ENCODE results near the gene SPTBN4. TPM values are rescaled to one million over a fixed set of nuclear protein-coding genes. Genes with fewer than 3 reads are reported as not detected.

Gene SPTBN4
- total and polyA plus RNA-seq, 2 donors (not counting 1 experiment from before 2014, with no cell fraction given), result 0.03 to 0.67 TPM

DNA sequence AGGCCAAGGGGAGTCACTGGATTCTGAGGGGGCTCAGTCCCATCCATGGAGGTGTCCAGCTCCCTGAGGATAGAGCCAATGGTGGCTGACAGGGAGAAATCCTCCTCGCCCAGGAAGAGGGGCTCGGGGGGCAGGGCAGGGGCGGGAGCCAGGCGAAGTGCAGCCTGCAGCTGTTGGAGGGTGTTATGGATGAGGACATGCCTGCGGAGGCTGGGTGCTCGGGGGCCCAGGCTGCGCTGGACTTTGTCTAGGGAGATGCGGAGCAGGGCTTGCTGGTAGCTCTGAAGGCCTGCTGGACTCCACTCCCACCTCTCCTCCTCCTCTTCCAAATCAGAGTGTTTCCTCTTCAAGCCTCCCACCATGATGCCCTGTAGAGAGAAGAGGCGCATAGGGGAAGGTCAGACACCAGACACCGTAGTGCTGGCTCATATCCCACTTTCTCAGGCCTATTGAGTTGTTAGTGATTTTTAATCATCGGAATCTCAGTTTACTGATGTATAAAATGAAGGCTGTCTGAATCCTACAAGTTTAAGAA lies 25.0 kb upstream of the SPTBN4 start:
- TF ChIP-seq, protein P1, sequence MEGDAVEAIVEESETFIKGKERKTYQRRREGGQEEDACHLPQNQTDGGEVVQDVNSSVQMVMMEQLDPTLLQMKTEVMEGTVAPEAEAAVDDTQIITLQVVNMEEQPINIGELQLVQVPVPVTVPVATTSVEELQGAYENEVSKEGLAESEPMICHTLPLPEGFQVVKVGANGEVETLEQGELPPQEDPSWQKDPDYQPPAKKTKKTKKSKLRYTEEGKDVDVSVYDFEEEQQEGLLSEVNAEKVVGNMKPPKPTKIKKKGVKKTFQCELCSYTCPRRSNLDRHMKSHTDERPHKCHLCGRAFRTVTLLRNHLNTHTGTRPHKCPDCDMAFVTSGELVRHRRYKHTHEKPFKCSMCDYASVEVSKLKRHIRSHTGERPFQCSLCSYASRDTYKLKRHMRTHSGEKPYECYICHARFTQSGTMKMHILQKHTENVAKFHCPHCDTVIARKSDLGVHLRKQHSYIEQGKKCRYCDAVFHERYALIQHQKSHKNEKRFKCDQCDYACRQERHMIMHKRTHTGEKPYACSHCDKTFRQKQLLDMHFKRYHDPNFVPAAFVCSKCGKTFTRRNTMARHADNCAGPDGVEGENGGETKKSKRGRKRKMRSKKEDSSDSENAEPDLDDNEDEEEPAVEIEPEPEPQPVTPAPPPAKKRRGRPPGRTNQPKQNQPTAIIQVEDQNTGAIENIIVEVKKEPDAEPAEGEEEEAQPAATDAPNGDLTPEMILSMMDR (IDR thresholded peaks at IDR 0.05), result no peak
- no peak for TF ChIP-seq EZH2 (IDR thresholded peaks at IDR 0.05; ENCODE audit: borderline replicate concordance, insufficient read depth, low read depth, low read length, poor library complexity, severe bottlenecking)
- peak overlapping the region; percentile 97 for H3K4me3 Mint-ChIP-seq
- ChIA-PET POLR2A (interaction anchor here (3.2 kb wide), 1 partner anchor 16 kb away, joined by 63 read pairs; the partner anchor contains the start of gene SERTAD1), CTCF (interaction anchor here (0.8 to 1.7 kb wide), 2 partner anchors 21 to 137 kb away, joined by 3 to 4 read pairs; no protein-coding TSS in a partner anchor)
- DNase-seq, result no peak
- peaks cover 12% of the 10 kb centered on the region in 2 donors for H3K4me1 ChIP-seq (ENCODE audit: control insufficient read depth in 2 of 2, insufficient read depth in 2 of 2, low read length in 2 of 2)
- no peaks in the 10 kb centered on the region for H3K27me3 Mint-ChIP-seq
- WGBS (ENCODE audit: insufficient coverage), result 99% methylated on average over 6 of the region's 11 CpGs
- H3K27me3 ChIP-seq (replicated peaks in 1 of 4; ENCODE audit: control extremely low read depth in 1 of 4, control insufficient read depth in 3 of 4, insufficient read depth in 4 of 4, low read length in 3 of 4), result no peaks in the 10 kb centered on the region
- peak overlapping the region; percentile 95 for H3K27ac Mint-ChIP-seq
- intact Hi-C loops (cut with micrococcal nuclease), result loop anchor here (1.0 to 5.0 kb wide), 4 partner anchors 129 to 821 kb away; partner anchors contain the start of genes HNRNPUL1, MIA, RAB4B and SHKBP1
- H3K4me2 ChIP-seq (replicated peaks; ENCODE audit: low read depth, low read length, poor library complexity, severe bottlenecking), result peak overlapping the region; percentile 95
- H3K9ac ChIP-seq (ENCODE audit: low read length), result no peak overlapping the region
- ATAC-seq (ENCODE audit: low read depth), result no peak
- peaks cover 28% of the 10 kb centered on the region for H3K4me1 Mint-ChIP-seq
- H3K9me3 Mint-ChIP-seq (ENCODE audit: insufficient read depth), result no peaks in the 10 kb centered on the region
- peaks cover 23% of the 10 kb centered on the region for H4K20me1 ChIP-seq (ENCODE audit: control insufficient read depth, insufficient read depth, low read length, poor library complexity, severe bottlenecking)
- peaks cover 46% of the 10 kb centered on the region for H3K79me2 ChIP-seq (ENCODE audit: control insufficient read depth, insufficient read depth, low read length)
- peak overlapping the region in 1 of 2 donors; percentile 67 for H3K27ac ChIP-seq (ENCODE audit: low read length in 2 of 2)
- no peaks in the 10 kb centered on the region for H3K9me3 ChIP-seq (ENCODE audit: control extremely low read depth in 1 of 3, control insufficient read depth in 2 of 3, insufficient read depth in 1 of 3, low read length in 2 of 3)
- peaks cover 2 to 16% of the 10 kb centered on the region in 2 experiments for H3K36me3 ChIP-seq (replicated peaks in 1 of 2; ENCODE audit: control extremely low read depth in 1 of 2, control insufficient read depth in 1 of 2, extremely low read depth in 1 of 2, insufficient read depth in 2 of 2, low read length in 1 of 2)
- no peak overlapping the region for H3K4me3 ChIP-seq (ENCODE audit: control extremely low read depth in 1 of 5, extremely low read depth in 1 of 5, insufficient read depth in 1 of 5, low read depth in 2 of 5, low read length in 4 of 5)
- H2AFZ ChIP-seq (ENCODE audit: insufficient read depth, low read depth, low read length, poor library complexity, severe bottlenecking), result no peak overlapping the region

Data from B cell (primary cell).